HEK293 (cell line): ENCODE measurements around the gene SLC35B4.

ENCODE experiments used
- CTCF ChIA-PET: fragments of 350-600 bp; formaldehyde crosslinking; extraction: SDS; loops from one replicate; lab custom pipeline; 2021; ENCODE audit warnings: antibody characterized with exemption; lab: Yijun Ruan, JAX
- POLR2A ChIA-PET: fragments of 300-600 bp; formaldehyde crosslinking; extraction: SDS; loops from one replicate; lab custom pipeline; 2020; ENCODE audit warnings: antibody characterized with exemption, inconsistent platforms; lab: Yijun Ruan, JAX
- H3K27ac ChIP-seq: fragments of 200-500 bp; sonication (Bioruptor generic); 2 replicates; pipeline ENCODE4 v1.5.1; 2014; ENCODE audit warnings: low read depth, low read length, control low read depth, inconsistent platforms; ENCODE audit errors: extremely low read depth
- H3K36me3 ChIP-seq, 2 experiments: fragments of 200-500 bp in 1 of 2; sonication (Bioruptor generic) in 1 of 2; 1 replicate in 1 of 2; 2 replicates in 1 of 2; pipeline ENCODE4 v1.5.1; 2014 to 2017; ENCODE audit warnings: inconsistent platforms in 2 of 2, low read length in 2 of 2; ENCODE audit not compliant: control insufficient read depth in 2 of 2, insufficient read depth in 1 of 2
- H3K4me1 ChIP-seq: fragments of 200-500 bp; sonication (Bioruptor generic); 2 replicates; pipeline ENCODE4 v1.5.1; 2014; ENCODE audit warnings: mild to moderate bottlenecking, low read length, inconsistent platforms; ENCODE audit not compliant: control insufficient read depth, insufficient read depth
- H3K4me3 ChIP-seq: 2 replicates; pipeline ENCODE4 v1.5.1; 2011; ENCODE audit warnings: low read depth, mild to moderate bottlenecking, control low read depth, low read length, moderate library complexity
- H3K9me3 ChIP-seq: fragments of 200-500 bp; sonication (Bioruptor generic); 2 replicates; pipeline ENCODE4 v1.5.1; 2014; ENCODE audit warnings: low read depth, low read length, inconsistent platforms; ENCODE audit not compliant: control insufficient read depth, insufficient read depth
- GLI2 ChIP-seq: fragments of 450-650 bp; formaldehyde crosslinking; IDR thresholded peaks from 2 replicates; pipeline ENCODE4; 2017; ENCODE audit warnings: missing biosample characterization, missing genetic modification characterization, low read depth, borderline replicate concordance
- HOXD13 ChIP-seq: sonication (generic); formaldehyde crosslinking; IDR thresholded peaks from 2 replicates; pipeline ENCODE4 v1.8.0; 2022; ENCODE audit warnings: missing genetic modification reagents, borderline replicate concordance
- IKZF3 ChIP-seq: fragments of 450-650 bp; IDR thresholded peaks from 2 replicates; pipeline ENCODE4 v1.5.0; 2018; ENCODE audit warnings: missing biosample characterization, mild to moderate bottlenecking, missing genetic modification characterization, moderate library complexity
- KLF16 ChIP-seq: fragments of 450-650 bp; formaldehyde crosslinking; IDR thresholded peaks from 2 replicates; pipeline ENCODE4 v1.5.1; 2017; ENCODE audit warnings: missing biosample characterization, missing genetic modification characterization
- KLF7 ChIP-seq: fragments of 450-650 bp; formaldehyde crosslinking; IDR thresholded peaks from 2 replicates; pipeline ENCODE4 v1.5.1; 2016; ENCODE audit warnings: missing biosample characterization, missing genetic modification characterization, borderline replicate concordance
- ZBTB20 ChIP-seq: fragments of 450-650 bp; formaldehyde crosslinking; IDR thresholded peaks from 2 replicates; pipeline ENCODE4 v1.5.1; 2016; ENCODE audit warnings: missing biosample characterization, missing genetic modification characterization
- ZIC2 ChIP-seq: fragments of 450-650 bp; formaldehyde crosslinking; IDR thresholded peaks from 2 replicates; pipeline ENCODE4 v1.5.1; 2016; ENCODE audit warnings: missing biosample characterization, missing genetic modification characterization
- ZNF132 ChIP-seq: fragments of 450-650 bp; formaldehyde crosslinking; IDR thresholded peaks from 2 replicates; pipeline ENCODE4 v1.5.1; 2017; ENCODE audit warnings: missing biosample characterization, missing genetic modification characterization, borderline replicate concordance
- ZNF133 ChIP-seq: fragments of 450-650 bp; formaldehyde crosslinking; IDR thresholded peaks from 2 replicates; pipeline ENCODE4 v1.5.1; 2016; ENCODE audit warnings: missing biosample characterization, missing genetic modification characterization
- ZNF157 ChIP-seq: fragments of 450-650 bp; formaldehyde crosslinking; IDR thresholded peaks from 2 replicates; pipeline ENCODE4 v1.5.1; 2016; ENCODE audit warnings: missing biosample characterization, missing genetic modification characterization
- ZNF335 ChIP-seq: fragments of 450-650 bp; formaldehyde crosslinking; conservative IDR thresholded peaks from 2 replicates; pipeline ENCODE4 v1.5.1; 2016; ENCODE audit warnings: missing biosample characterization, missing genetic modification characterization
- ZNF341 ChIP-seq: fragments of 450-650 bp; formaldehyde crosslinking; IDR thresholded peaks from 2 replicates; pipeline ENCODE4; 2016; ENCODE audit warnings: low read depth, missing biosample characterization, missing genetic modification characterization
- ZNF350 ChIP-seq: fragments of 450-650 bp; formaldehyde crosslinking; IDR thresholded peaks from 2 replicates; pipeline ENCODE4 v1.5.0; 2017; ENCODE audit warnings: missing biosample characterization, mild to moderate bottlenecking, missing genetic modification characterization
- ZNF362 ChIP-seq: fragments of 450-650 bp; formaldehyde crosslinking; IDR thresholded peaks from 2 replicates; pipeline ENCODE4 v1.5.1; 2016; ENCODE audit warnings: missing biosample characterization, missing genetic modification characterization
- ZNF558 ChIP-seq: fragments of 450-650 bp; formaldehyde crosslinking; IDR thresholded peaks from 2 replicates; pipeline ENCODE4 v1.5.1; 2016; ENCODE audit warnings: missing biosample characterization, missing genetic modification characterization
- ZNF585B ChIP-seq: fragments of 450-650 bp; formaldehyde crosslinking; IDR thresholded peaks from 2 replicates; pipeline ENCODE4 v1.5.1; 2016; ENCODE audit warnings: missing biosample characterization, missing genetic modification characterization
- ZNF768 ChIP-seq: fragments of 450-650 bp; formaldehyde crosslinking; IDR thresholded peaks from 2 replicates; pipeline ENCODE4 v1.5.1; 2018; ENCODE audit warnings: missing biosample characterization, mild to moderate bottlenecking, missing genetic modification characterization
- TF ChIP-seq, protein P1 (sequence below): fragments of 450-650 bp; formaldehyde crosslinking; conservative IDR thresholded peaks from 2 replicates; pipeline ENCODE4 v1.5.1; 2016; ENCODE audit warnings: low read depth, missing biosample characterization, missing genetic modification characterization

Gene SLC35B4

DNA sequence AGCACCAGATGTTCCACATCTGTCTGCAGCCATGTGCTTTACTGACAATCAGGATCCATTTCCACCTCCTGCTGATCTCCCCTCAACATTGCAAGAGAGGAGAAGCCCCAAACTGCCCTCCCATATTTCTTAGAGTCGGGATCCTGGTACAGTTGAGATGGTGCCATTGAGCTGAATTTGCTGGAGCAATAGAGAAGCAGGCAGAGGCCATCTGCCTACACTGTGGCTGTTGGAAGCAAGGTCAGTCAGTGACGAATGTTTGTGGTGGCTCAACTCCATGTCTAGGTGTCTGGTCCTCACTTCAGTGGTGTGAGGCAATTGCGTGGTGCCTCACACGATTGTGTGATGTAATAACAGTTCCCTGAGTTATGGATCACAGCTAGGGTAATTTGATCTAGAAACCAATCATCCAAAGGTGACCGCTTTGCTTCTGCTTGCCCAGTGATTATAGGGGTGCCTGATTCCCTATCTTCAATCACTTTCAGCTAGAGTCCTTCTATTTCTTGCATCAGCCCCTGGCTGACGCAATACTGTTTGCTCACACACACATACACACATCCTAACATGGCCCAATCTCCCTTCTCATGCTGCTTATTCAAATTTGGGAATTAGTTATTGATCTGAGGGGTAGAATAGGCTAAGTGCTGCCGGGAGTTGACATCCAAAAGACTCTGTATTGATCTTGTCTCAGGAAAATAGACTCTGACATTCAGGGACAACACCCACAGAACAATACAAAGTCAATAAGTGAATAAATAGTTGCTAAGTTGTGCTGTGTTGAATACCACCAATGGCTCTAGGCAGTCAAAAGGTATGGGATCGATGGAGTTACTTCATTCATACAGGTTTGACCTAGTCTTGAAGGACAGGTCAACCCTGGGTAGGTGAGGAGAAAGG is 46.1 kb upstream of the SLC35B4 start:
- no peak overlapping the region for H3K4me3 ChIP-seq
- no peaks in the 10 kb centered on the region for H3K36me3 ChIP-seq
- ChIA-PET POLR2A (no interaction called here), CTCF (interaction anchor here (0.5 to 0.9 kb wide), 2 partner anchors 15 to 58 kb away, joined by 3 read pairs; no protein-coding TSS in a partner anchor)
- H3K9me3 ChIP-seq, result no peaks in the 10 kb centered on the region
- H3K4me1 ChIP-seq, result no peaks in the 10 kb centered on the region
- H3K27ac ChIP-seq, result no peak overlapping the region
- TF ChIP-seq ZNF558 (tag by site-specific recombination) (no peak), ZNF335 (tag by site-specific recombination) (0 out of 2 replicates have a peak, but pooled peaks have one; percentile 15)
- TF ChIP-seq, protein P1, sequence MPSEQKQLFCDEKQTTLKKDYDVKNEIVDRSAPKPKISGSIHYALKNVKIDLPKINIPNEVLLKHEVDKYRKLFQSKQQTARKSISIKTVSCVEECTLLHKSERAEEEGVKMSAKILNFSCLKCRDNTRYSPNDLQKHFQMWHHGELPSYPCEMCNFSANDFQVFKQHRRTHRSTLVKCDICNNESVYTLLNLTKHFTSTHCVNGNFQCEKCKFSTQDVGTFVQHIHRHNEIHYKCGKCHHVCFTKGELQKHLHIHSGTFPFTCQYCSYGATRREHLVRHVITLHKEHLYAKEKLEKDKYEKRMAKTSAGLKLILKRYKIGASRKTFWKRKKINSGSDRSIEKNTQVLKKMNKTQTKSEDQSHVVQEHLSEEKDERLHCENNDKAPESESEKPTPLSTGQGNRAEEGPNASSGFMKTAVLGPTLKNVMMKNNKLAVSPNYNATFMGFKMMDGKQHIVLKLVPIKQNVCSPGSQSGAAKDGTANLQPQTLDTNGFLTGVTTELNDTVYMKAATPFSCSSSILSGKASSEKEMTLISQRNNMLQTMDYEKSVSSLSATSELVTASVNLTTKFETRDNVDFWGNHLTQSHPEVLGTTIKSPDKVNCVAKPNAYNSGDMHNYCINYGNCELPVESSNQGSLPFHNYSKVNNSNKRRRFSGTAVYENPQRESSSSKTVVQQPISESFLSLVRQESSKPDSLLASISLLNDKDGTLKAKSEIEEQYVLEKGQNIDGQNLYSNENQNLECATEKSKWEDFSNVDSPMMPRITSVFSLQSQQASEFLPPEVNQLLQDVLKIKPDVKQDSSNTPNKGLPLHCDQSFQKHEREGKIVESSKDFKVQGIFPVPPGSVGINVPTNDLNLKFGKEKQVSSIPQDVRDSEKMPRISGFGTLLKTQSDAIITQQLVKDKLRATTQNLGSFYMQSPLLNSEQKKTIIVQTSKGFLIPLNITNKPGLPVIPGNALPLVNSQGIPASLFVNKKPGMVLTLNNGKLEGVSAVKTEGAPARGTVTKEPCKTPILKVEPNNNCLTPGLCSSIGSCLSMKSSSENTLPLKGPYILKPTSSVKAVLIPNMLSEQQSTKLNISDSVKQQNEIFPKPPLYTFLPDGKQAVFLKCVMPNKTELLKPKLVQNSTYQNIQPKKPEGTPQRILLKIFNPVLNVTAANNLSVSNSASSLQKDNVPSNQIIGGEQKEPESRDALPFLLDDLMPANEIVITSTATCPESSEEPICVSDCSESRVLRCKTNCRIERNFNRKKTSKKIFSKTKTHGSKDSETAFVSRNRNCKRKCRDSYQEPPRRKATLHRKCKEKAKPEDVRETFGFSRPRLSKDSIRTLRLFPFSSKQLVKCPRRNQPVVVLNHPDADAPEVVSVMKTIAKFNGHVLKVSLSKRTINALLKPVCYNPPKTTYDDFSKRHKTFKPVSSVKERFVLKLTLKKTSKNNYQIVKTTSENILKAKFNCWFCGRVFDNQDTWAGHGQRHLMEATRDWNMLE (tag by site-specific recombination), result 0 out of 2 replicates have a peak, but pooled peaks have one; percentile 29

- H3K36me3 ChIP-seq, result no peaks in the 10 kb centered on the region
- no peak overlapping the region for H3K27ac ChIP-seq
- no peaks in the 10 kb centered on the region for H3K4me1 ChIP-seq
- ChIA-PET CTCF (interaction anchor here (0.7 to 1.2 kb wide), 3 partner anchors 21 to 546 kb away, joined by 3 to 4 read pairs (median 3); no protein-coding TSS in a partner anchor), POLR2A (no interaction called here)
- H3K4me3 ChIP-seq, result no peak overlapping the region
- H3K9me3 ChIP-seq, result no peaks in the 10 kb centered on the region
- TF ChIP-seq KLF16 (tag by site-specific recombination), result no peak
- TF ChIP-seq ZIC2, result no peak
- no peak for TF ChIP-seq ZNF133 (tag by site-specific recombination)
- TF ChIP-seq ZNF341 (tag by site-specific recombination), result no peak
- TF ChIP-seq ZNF132 (tag by site-specific recombination), result no peak
- no peak for TF ChIP-seq KLF7 (tag by site-specific recombination)
- TF ChIP-seq ZNF768 (tag by site-specific recombination), result no peak
- no peak for TF ChIP-seq ZNF157 (tag by site-specific recombination)
- TF ChIP-seq IKZF3 (tag by site-specific recombination), result no peak
- TF ChIP-seq, all 188 proteins: peak for 0
These were observed 43.2 kb upstream of the SLC35B4 start for GRCh38 chr7:134359787-134360432.

GRCh38 chr7:134357486-134357885 is 40.8 kb upstream of the SLC35B4 start:
- H3K9me3 ChIP-seq, result no peaks in the 10 kb centered on the region
- ChIA-PET POLR2A (no interaction called here), CTCF (interaction anchor here (0.6 to 2.1 kb wide), 26 partner anchors 8 to 1863 kb away, joined by 3 to 9 read pairs (median 5); partner anchors contain the start of gene SLC35B4)
- no peaks in the 10 kb centered on the region for H3K4me1 ChIP-seq
- no peak overlapping the region for H3K4me3 ChIP-seq
- no peaks in the 10 kb centered on the region for H3K36me3 ChIP-seq
- TF ChIP-seq ZNF362 (tag by site-specific recombination), result no peak
- no peak for TF ChIP-seq GLI2 (tag by site-specific recombination)
- TF ChIP-seq ZNF585B (tag by site-specific recombination), result no peak
- no peak for TF ChIP-seq ZBTB20 (tag by site-specific recombination)
- no peak for TF ChIP-seq HOXD13 (CRISPR knock-in tag)
- TF ChIP-seq ZNF350 (tag by site-specific recombination), result no peak
- TF ChIP-seq, all 188 proteins: peak for 0
- H3K27ac ChIP-seq, result no peak overlapping the region
